ENCODE measurements around the gene ACSF3.
"Not testable (repeated sequence)": the region's sequence is repeated elsewhere in the genome, so short reads cannot be mapped to it uniquely, and the experiment has no call there.

ACSF3 gene

GRCh38 chr16:89156740-89157645, 63.3 kb downstream of the ACSF3 start:
- Histone ChIP-seq H3K27me3 (ENCODE audit: insufficient read depth, low read length) (peaks cover 11% of the 10 kb centered on the region; the same call in 1 of the 2 replicates), H3K36me3 (ENCODE audit: insufficient read depth, low read depth, low read length) (no peaks in the 10 kb centered on the region)

DNA sequence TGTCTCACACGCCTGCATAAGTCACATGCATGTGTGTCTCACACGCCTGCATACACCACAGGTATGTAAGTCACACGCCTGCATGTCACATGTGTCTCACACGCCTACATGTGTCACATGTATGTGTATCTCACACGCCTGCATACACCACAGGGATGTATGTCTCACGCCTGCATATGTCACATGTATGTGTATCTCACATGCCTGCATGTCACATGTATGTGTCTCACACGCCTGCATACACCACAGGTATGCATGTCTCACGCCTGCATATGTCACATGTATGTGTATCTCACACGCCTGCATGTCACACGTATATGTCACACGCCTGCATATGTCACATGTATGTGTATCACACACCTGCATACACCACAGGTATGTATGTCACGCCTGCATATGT, 64.1 kb downstream of the ACSF3 start:
- H3K27me3 ChIP-seq (ENCODE audit: insufficient read depth, low read length) = peaks cover 11% of the 10 kb centered on the region; the same call in 1 of the 2 replicates
- no peaks in the 10 kb centered on the region for H3K36me3 ChIP-seq (ENCODE audit: insufficient read depth, low read depth, low read length)
- peaks cover 15% of the 10 kb centered on the region for H3K9me3 ChIP-seq (ENCODE audit: insufficient read depth, low read depth, low read length)

More at GRCh38 chr16:89156740-89157645, 63.3 kb downstream of the ACSF3 start:
- Histone ChIP-seq H3K9me3 (ENCODE audit: insufficient read depth, low read depth, low read length) (peaks cover 15% of the 10 kb centered on the region), H3K9ac (ENCODE audit: low read depth, low read length) (no peak overlapping the region), H3K4me1 (ENCODE audit: insufficient read depth, low read length) (no peaks in the 10 kb centered on the region), H3K27ac (ENCODE audit: low read length) (no peak overlapping the region), H3K4me3 (ENCODE audit: low read length) (no peak overlapping the region)

GRCh38 chr16:89159066-89159849, 65.6 kb downstream of the ACSF3 start:
- peaks cover 11% of the 10 kb centered on the region; the same call in 1 of the 2 replicates for H3K27me3 ChIP-seq (ENCODE audit: insufficient read depth, low read length)
- H3K9ac ChIP-seq (ENCODE audit: low read depth, low read length) = no peak overlapping the region
- peaks cover 15% of the 10 kb centered on the region for H3K9me3 ChIP-seq (ENCODE audit: insufficient read depth, low read depth, low read length)
- H3K27ac ChIP-seq (ENCODE audit: low read length) = no peak overlapping the region
- H3K36me3 ChIP-seq (ENCODE audit: insufficient read depth, low read depth, low read length) = no peaks in the 10 kb centered on the region
- no peak overlapping the region for H3K4me3 ChIP-seq (ENCODE audit: low read length)
- no peaks in the 10 kb centered on the region for H3K4me1 ChIP-seq (ENCODE audit: insufficient read depth, low read length)

More for the DNA sequence above, 64.1 kb downstream of the ACSF3 start:
- Histone ChIP-seq H3K4me3 (ENCODE audit: low read length) (no peak overlapping the region), H3K4me1 (ENCODE audit: insufficient read depth, low read length) (no peaks in the 10 kb centered on the region), H3K9ac (ENCODE audit: low read depth, low read length) (no peak overlapping the region), H3K27ac (ENCODE audit: low read length) (no peak overlapping the region)

GRCh38 chr16:89159850-89160354, 66.2 kb downstream of the ACSF3 start:
- Histone ChIP-seq H3K36me3 (ENCODE audit: insufficient read depth, low read depth, low read length) (no peaks in the 10 kb centered on the region), H3K27me3 (ENCODE audit: insufficient read depth, low read length) (peaks cover 8% of the 10 kb centered on the region; the same call in 1 of the 2 replicates), H3K27ac (ENCODE audit: low read length) (no peak overlapping the region), H3K4me1 (ENCODE audit: insufficient read depth, low read length) (no peaks in the 10 kb centered on the region), H3K4me3 (ENCODE audit: low read length) (no peak overlapping the region), H3K9me3 (ENCODE audit: insufficient read depth, low read depth, low read length) (peaks cover 15% of the 10 kb centered on the region), H3K9ac (ENCODE audit: low read depth, low read length) (no peak overlapping the region)

DNA sequence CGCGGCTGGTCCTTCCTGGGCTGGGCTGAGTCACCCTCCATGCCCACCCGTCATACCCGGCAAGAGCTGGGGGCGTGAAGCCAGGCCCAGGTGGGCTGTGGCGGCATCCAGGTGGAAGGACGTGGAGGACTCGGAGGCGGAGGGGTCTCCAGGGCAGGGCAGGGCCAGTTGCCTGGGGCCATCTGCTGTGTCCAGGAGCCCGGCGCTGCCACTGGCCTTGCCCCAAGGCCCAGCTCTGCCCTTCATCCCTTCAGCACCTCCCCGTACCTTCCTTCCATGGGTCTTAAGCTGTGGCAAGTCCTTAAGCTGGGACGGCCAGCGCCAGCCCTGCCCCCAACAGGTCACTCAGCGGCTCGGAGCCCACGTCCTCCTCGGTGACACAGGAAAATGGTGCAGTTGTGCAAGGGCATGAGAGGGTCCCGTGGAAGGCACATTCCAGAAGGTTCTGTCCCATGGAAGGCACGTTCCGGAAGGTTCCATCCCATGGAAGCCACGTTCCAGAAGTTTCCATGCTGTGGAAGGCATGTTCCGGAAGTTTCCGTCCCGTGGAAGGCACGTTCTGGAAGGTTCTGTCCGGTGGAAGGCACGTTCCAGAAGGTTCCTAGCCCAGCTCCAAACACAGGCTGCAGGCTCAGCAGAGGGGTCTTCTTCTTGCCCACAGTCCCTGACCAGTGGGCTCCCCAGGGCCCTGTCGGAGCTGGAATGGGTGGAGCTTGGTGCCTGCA, 67.5 kb downstream of the ACSF3 start:
- peaks cover 15% of the 10 kb centered on the region for H3K9me3 ChIP-seq (ENCODE audit: insufficient read depth, low read depth, low read length)
- no peaks in the 10 kb centered on the region for H3K4me1 ChIP-seq (ENCODE audit: insufficient read depth, low read length)
- no peak overlapping the region for H3K27ac ChIP-seq (ENCODE audit: low read length)
- H3K4me3 ChIP-seq (ENCODE audit: low read length) = no peak overlapping the region
- H3K27me3 ChIP-seq (ENCODE audit: insufficient read depth, low read length) = no peaks in the 10 kb centered on the region
- no peaks in the 10 kb centered on the region for H3K36me3 ChIP-seq (ENCODE audit: insufficient read depth, low read depth, low read length)
- no peak overlapping the region for H3K9ac ChIP-seq (ENCODE audit: low read depth, low read length)

GRCh38 chr16:89161763-89162713, 68.4 kb downstream of the ACSF3 start:
- H3K27ac ChIP-seq (ENCODE audit: low read length) = no peak overlapping the region
- no peaks in the 10 kb centered on the region for H3K27me3 ChIP-seq (ENCODE audit: insufficient read depth, low read length)
- no peak overlapping the region for H3K4me3 ChIP-seq (ENCODE audit: low read length)
- no peaks in the 10 kb centered on the region; the same call in 1 of the 2 replicates for H3K4me1 ChIP-seq (ENCODE audit: insufficient read depth, low read length)
- peaks cover 15% of the 10 kb centered on the region for H3K9me3 ChIP-seq (ENCODE audit: insufficient read depth, low read depth, low read length)
- H3K9ac ChIP-seq (ENCODE audit: low read depth, low read length) = no peak overlapping the region
- H3K36me3 ChIP-seq (ENCODE audit: insufficient read depth, low read depth, low read length) = no peaks in the 10 kb centered on the region

DNA sequence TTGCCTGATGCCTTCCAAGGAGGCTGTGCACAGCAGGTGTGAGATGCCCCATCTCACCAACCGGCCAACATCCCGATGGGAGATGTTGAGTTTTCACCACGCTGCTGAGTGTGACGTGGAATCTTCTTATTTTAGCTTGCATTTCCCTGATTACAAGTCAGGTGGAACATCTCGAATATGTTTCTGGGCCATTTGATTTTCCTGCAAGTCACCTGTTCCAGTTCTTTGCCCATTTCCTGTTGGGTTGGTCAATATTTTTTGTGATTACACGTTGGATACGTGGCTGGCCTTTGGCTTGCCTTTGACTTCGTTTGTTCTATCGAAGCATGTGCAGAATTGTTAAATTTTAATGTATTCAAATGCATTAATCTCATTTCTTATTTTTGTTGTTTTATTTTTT, 69.6 kb downstream of the ACSF3 start:
- Histone ChIP-seq H3K9me3 (ENCODE audit: insufficient read depth, low read depth, low read length) (peaks cover 5% of the 10 kb centered on the region), H3K36me3 (ENCODE audit: insufficient read depth, low read depth, low read length) (no peaks in the 10 kb centered on the region), H3K27me3 (ENCODE audit: insufficient read depth, low read length) (no peaks in the 10 kb centered on the region), H3K9ac (ENCODE audit: low read depth, low read length) (no peak overlapping the region), H3K27ac (ENCODE audit: low read length) (no peak overlapping the region), H3K4me1 (ENCODE audit: insufficient read depth, low read length) (no peaks in the 10 kb centered on the region; the same call in 1 of the 2 replicates), H3K4me3 (ENCODE audit: low read length) (no peak overlapping the region)

DNA sequence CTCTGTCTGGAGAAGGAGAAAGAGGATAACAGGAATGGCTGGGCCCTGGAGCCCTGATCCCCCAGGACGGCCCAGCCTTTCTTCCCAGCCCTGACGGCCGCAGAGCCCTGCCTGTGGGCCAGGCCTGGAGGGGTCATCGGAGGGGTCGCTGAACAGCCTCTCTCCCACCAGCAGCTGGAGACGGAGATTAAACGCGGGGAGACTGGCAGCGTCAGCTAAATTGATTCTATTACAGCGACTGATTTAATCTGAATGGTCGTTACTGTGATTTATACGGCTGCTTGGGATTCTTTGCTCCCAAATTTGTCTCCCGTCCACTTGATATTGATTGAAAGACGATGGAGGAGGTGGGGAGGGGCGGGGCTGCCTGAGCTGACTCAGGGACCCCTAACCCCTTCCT, 70.8 kb downstream of the ACSF3 start:
- H3K9ac ChIP-seq (ENCODE audit: low read depth, low read length) = no peak overlapping the region; the same call in 1 of the 2 replicates
- no peak overlapping the region for H3K27ac ChIP-seq (ENCODE audit: low read length)
- H3K4me1 ChIP-seq (ENCODE audit: insufficient read depth, low read length) = no peaks in the 10 kb centered on the region; the same call in 1 of the 2 replicates
- H3K27me3 ChIP-seq (ENCODE audit: insufficient read depth, low read length) = no peaks in the 10 kb centered on the region
- H3K9me3 ChIP-seq (ENCODE audit: insufficient read depth, low read depth, low read length) = no peaks in the 10 kb centered on the region
- no peaks in the 10 kb centered on the region for H3K36me3 ChIP-seq (ENCODE audit: insufficient read depth, low read depth, low read length)
- no peak overlapping the region for H3K4me3 ChIP-seq (ENCODE audit: low read length)

GRCh38 chr16:89164847-89165680, 71.4 kb downstream of the ACSF3 start:
- Histone ChIP-seq H3K4me1 (ENCODE audit: insufficient read depth, low read length) (no peaks in the 10 kb centered on the region; the same call in 1 of the 2 replicates), H3K4me3 (ENCODE audit: low read length) (no peak overlapping the region), H3K9ac (ENCODE audit: low read depth, low read length) (no peak overlapping the region)

GRCh38 chr16:89165681-89165979, 72.0 kb downstream of the ACSF3 start:
- not testable (repeated sequence) for H3K4me1 ChIP-seq (ENCODE audit: insufficient read depth, low read length); H3K36me3 ChIP-seq (ENCODE audit: insufficient read depth, low read depth, low read length); H3K27ac ChIP-seq (ENCODE audit: low read length); H3K4me3 ChIP-seq (ENCODE audit: low read length); H3K9ac ChIP-seq (ENCODE audit: low read depth, low read length); H3K27me3 ChIP-seq (ENCODE audit: insufficient read depth, low read length); H3K9me3 ChIP-seq (ENCODE audit: insufficient read depth, low read depth, low read length)

More at GRCh38 chr16:89164847-89165680, 71.4 kb downstream of the ACSF3 start:
- Histone ChIP-seq H3K9me3 (ENCODE audit: insufficient read depth, low read depth, low read length) (no peaks in the 10 kb centered on the region), H3K36me3 (ENCODE audit: insufficient read depth, low read depth, low read length) (no peaks in the 10 kb centered on the region), H3K27ac (ENCODE audit: low read length) (no peak overlapping the region), H3K27me3 (ENCODE audit: insufficient read depth, low read length) (peaks cover 4% of the 10 kb centered on the region)

All from iPS-20b (cell line).